GM21360 (cell line): Measurements from ENCODE around the gene THOC5.
"Not testable (repeated sequence)": the region's sequence is repeated elsewhere in the genome, so short reads cannot be mapped to it uniquely, and the experiment has no call there.

ENCODE experiments used
- ATAC-seq: cut with Tn5 transposase; IDR thresholded peaks from one replicate; pipeline ENCODE4 v1.9.1; 2021; ENCODE audit warnings: mild to moderate bottlenecking, moderate library complexity; ENCODE audit not compliant: unreplicated experiment

The THOC5 gene

GRCh38 chr22:29563652-29564460 is 10.3 kb upstream of the THOC5 start:
- ATAC-seq = no peak

- no peak for ATAC-seq
Measured at GRCh38 chr22:29559853-29560252, 6.3 kb upstream of the THOC5 start.

- no peak for ATAC-seq
Measured at GRCh38 chr22:29559030-29559429, 5.5 kb upstream of the THOC5 start.

GRCh38 chr22:29555065-29555644 is 1.6 kb upstream of the THOC5 start:
- ATAC-seq = no peak

GRCh38 chr22:29552357-29552756 is 1.2 kb downstream of the THOC5 start:
- ATAC-seq = not testable (repeated sequence)

- ATAC-seq = no peak
Measured at GRCh38 chr22:29550005-29550404, 3.6 kb downstream of the THOC5 start.

- ATAC-seq = not testable (repeated sequence)
Measured at GRCh38 chr22:29545045-29545444, 8.5 kb downstream of the THOC5 start.

- no peak for ATAC-seq
Measured at GRCh38 chr22:29541845-29542244, 11.7 kb downstream of the THOC5 start.

- ATAC-seq = no peak
Measured at GRCh38 chr22:29539105-29539504, 14.5 kb downstream of the THOC5 start.

- no peak for ATAC-seq
Measured at GRCh38 chr22:29536411-29536810, 17.1 kb downstream of the THOC5 start.

- no peak for ATAC-seq
Measured at GRCh38 chr22:29531419-29531818, 22.1 kb downstream of the THOC5 start.

- ATAC-seq = no peak
Measured at GRCh38 chr22:29530716-29531115, 22.8 kb downstream of the THOC5 start.

GRCh38 chr22:29528144-29528543 is 25.4 kb downstream of the THOC5 start:
- no peak for ATAC-seq

- ATAC-seq = no peak
Measured at GRCh38 chr22:29524442-29525191, 28.9 kb downstream of the THOC5 start.

GRCh38 chr22:29523761-29524160 is 29.8 kb downstream of the THOC5 start:
- ATAC-seq = no peak

GRCh38 chr22:29521526-29521925 is 32.0 kb downstream of the THOC5 start:
- no peak for ATAC-seq

- no peak for ATAC-seq
Measured at GRCh38 chr22:29520851-29521250, 32.7 kb downstream of the THOC5 start.

GRCh38 chr22:29519996-29520395 is 33.6 kb downstream of the THOC5 start:
- no peak for ATAC-seq

GRCh38 chr22:29518427-29518826 is 35.1 kb downstream of the THOC5 start:
- no peak for ATAC-seq

GRCh38 chr22:29517215-29517908 is 36.2 kb downstream of the THOC5 start:
- no peak for ATAC-seq

GRCh38 chr22:29512031-29512430 is 41.5 kb downstream of the THOC5 start:
- ATAC-seq = no peak
